GM19372 (cell line): ENCODE data around the gene PTPRQ.
A peak's percentile ranks its signal among the peaks of the same experiment; 100 is the strongest.
"Not testable (repeated sequence)": the region's sequence is repeated elsewhere in the genome, so short reads cannot be mapped to it uniquely, and the experiment has no call there.

Experiments used
- ATAC-seq: cut with Tn5 transposase; IDR thresholded peaks from one replicate; pipeline ENCODE4 v1.9.1; 2021; ENCODE audit warnings: mild to moderate bottlenecking, low read depth, moderate library complexity; ENCODE audit not compliant: unreplicated experiment

Gene PTPRQ

GRCh38 chr12:80461851-80462250 lies 17.8 kb downstream of the PTPRQ start:
- ATAC-seq: not testable (repeated sequence)

- no peak for ATAC-seq
Measured at GRCh38 chr12:80469681-80470080, 25.6 kb downstream of the PTPRQ start.

- ATAC-seq: no peak
Measured at GRCh38 chr12:80470403-80470802, 26.4 kb downstream of the PTPRQ start.

GRCh38 chr12:80472236-80472635 lies 28.2 kb downstream of the PTPRQ start:
- no peak for ATAC-seq

GRCh38 chr12:80472911-80473500 lies 29.0 kb downstream of the PTPRQ start:
- ATAC-seq: peak; percentile 85

GRCh38 chr12:80477521-80478145 lies 33.6 kb downstream of the PTPRQ start:
- not testable (repeated sequence) for ATAC-seq

GRCh38 chr12:80484746-80485145 lies 40.7 kb downstream of the PTPRQ start:
- no peak for ATAC-seq

GRCh38 chr12:80485222-80485987 lies 41.4 kb downstream of the PTPRQ start:
- peak; percentile 46 for ATAC-seq

GRCh38 chr12:80490329-80490728 lies 46.3 kb downstream of the PTPRQ start:
- ATAC-seq: no peak

GRCh38 chr12:80491166-80491565 lies 47.1 kb downstream of the PTPRQ start:
- ATAC-seq: no peak

- ATAC-seq: no peak
Measured at GRCh38 chr12:80493466-80493865, 49.4 kb downstream of the PTPRQ start.

- no peak for ATAC-seq
Measured at GRCh38 chr12:80494836-80495235, 50.8 kb downstream of the PTPRQ start.

GRCh38 chr12:80498059-80498728 lies 54.2 kb downstream of the PTPRQ start:
- ATAC-seq: no peak

GRCh38 chr12:80504389-80505163 lies 60.5 kb downstream of the PTPRQ start:
- no peak for ATAC-seq

- ATAC-seq: no peak
Measured at GRCh38 chr12:80509781-80510556, 65.9 kb downstream of the PTPRQ start.

GRCh38 chr12:80512781-80513180 lies 68.7 kb downstream of the PTPRQ start:
- no peak for ATAC-seq

GRCh38 chr12:80513211-80513610 lies 69.2 kb downstream of the PTPRQ start:
- ATAC-seq: no peak

- no peak for ATAC-seq
Measured at GRCh38 chr12:80517655-80518054, 73.6 kb downstream of the PTPRQ start.

GRCh38 chr12:80531646-80532045 lies 87.6 kb downstream of the PTPRQ start:
- no peak for ATAC-seq

- ATAC-seq: no peak
Measured at GRCh38 chr12:80539029-80539428, 95.0 kb downstream of the PTPRQ start.
